Cardiac fibroblast (primary cell): Measurements from ENCODE around the gene RTF2.

ENCODE experiments used
- DNase-seq, 2 donors: peaks; one replicate each; pipeline versions ENCODE4 v3.0.0 to v3.0.0-alpha.2; 2010; ENCODE audit warnings: low read depth in 2 of 2
- H3K4me3 ChIP-seq, 2 donors: replicated peaks in 1 of 2; 1 replicate in 1 of 2; 2 replicates in 1 of 2; pipeline ENCODE4 v1.5.1; 2011; ENCODE audit warnings: low read depth in 2 of 2, low read length in 2 of 2, mild to moderate bottlenecking in 2 of 2, moderate library complexity in 1 of 2
- CTCF ChIP-seq: IDR thresholded peaks from one replicate; pipeline ENCODE4 v1.5.1; 2011; ENCODE audit warnings: low read depth, mild to moderate bottlenecking, low read length, inconsistent platforms

RTF2 gene

GRCh38 chr20:56445130-56445529 lies 23.3 kb upstream of the RTF2 start:
- no peak overlapping the region for H3K4me3 ChIP-seq
- no peak for TF ChIP-seq CTCF
- no peak for DNase-seq

GRCh38 chr20:56445540-56445939 lies 22.9 kb upstream of the RTF2 start:
- TF ChIP-seq CTCF = no peak
- DNase-seq = no peak
- no peak overlapping the region for H3K4me3 ChIP-seq

- no peak for DNase-seq
- TF ChIP-seq CTCF = no peak
- H3K4me3 ChIP-seq = no peak overlapping the region
Measured at GRCh38 chr20:56447227-56447626, 21.2 kb upstream of the RTF2 start.

GRCh38 chr20:56449459-56449858 lies 19.0 kb upstream of the RTF2 start:
- H3K4me3 ChIP-seq = no peak overlapping the region
- TF ChIP-seq CTCF = no peak
- no peak for DNase-seq

GRCh38 chr20:56451056-56451765 lies 17.2 kb upstream of the RTF2 start:
- H3K4me3 ChIP-seq = no peak overlapping the region
- DNase-seq = no peak
- no peak for TF ChIP-seq CTCF

GRCh38 chr20:56453352-56453751 lies 15.1 kb upstream of the RTF2 start:
- H3K4me3 ChIP-seq = no peak overlapping the region
- no peak for DNase-seq
- TF ChIP-seq CTCF = no peak

GRCh38 chr20:56454754-56455153 lies 13.7 kb upstream of the RTF2 start:
- no peak for TF ChIP-seq CTCF
- no peak for DNase-seq
- no peak overlapping the region for H3K4me3 ChIP-seq
